ENCODE measurements around the gene ZNF697.

The ZNF697 gene

GRCh38 chr1:119634016-119634415 lies 14.1 kb downstream of the ZNF697 start:
- Histone ChIP-seq H3K4ac (ENCODE audit: low read depth, low read length) (no peak overlapping the region), H3K27me3 (ENCODE audit: insufficient read depth, low read length, poor library complexity) (no peaks in the 10 kb centered on the region), H3K23ac (ENCODE audit: low read length) (no peak overlapping the region), H3K79me2 (ENCODE audit: control insufficient read depth, insufficient read depth, low read length) (peaks cover 72% of the 10 kb centered on the region), H2BK5ac (ENCODE audit: low read length) (no peak overlapping the region), H3K18ac (ENCODE audit: low read length) (no peak overlapping the region), H3K36me3 (ENCODE audit: control insufficient read depth, insufficient read depth, low read length) (no peaks in the 10 kb centered on the region), H4K8ac (ENCODE audit: low read depth, low read length) (no peak overlapping the region), H3K4me3 (ENCODE audit: low read length) (no peak overlapping the region), H3K27ac (ENCODE audit: low read depth, low read length) (no peak overlapping the region), H2BK120ac (ENCODE audit: low read depth, low read length) (no peak overlapping the region), H3K4me2 (ENCODE audit: low read length) (no peak overlapping the region), H4K5ac (ENCODE audit: low read length) (no peak overlapping the region), H2BK15ac (replicated peaks; ENCODE audit: low read depth) (no peak overlapping the region), H2AK5ac (ENCODE audit: low read length) (no peak overlapping the region), H3K4me1 (ENCODE audit: control insufficient read depth, low read depth, low read length) (peaks cover 8% of the 10 kb centered on the region), H3K79me1 (ENCODE audit: low read length) (peaks cover 26% of the 10 kb centered on the region), H3K56ac (ENCODE audit: low read length) (no peak overlapping the region), H3K9ac (ENCODE audit: low read length) (no peak overlapping the region)
- DNase-seq: no peak
- no CpG with 5 or more reads among the region's 3 CpGs for WGBS (ENCODE audit: extremely low coverage, insufficient coverage, low lambda C conversion rate)

- H3K4me1 ChIP-seq (ENCODE audit: control insufficient read depth, low read depth, low read length): peaks cover 7% of the 10 kb centered on the region
- no peaks in the 10 kb centered on the region for H3K27me3 ChIP-seq (ENCODE audit: insufficient read depth, low read length, poor library complexity)
- no peaks in the 10 kb centered on the region for H3K36me3 ChIP-seq (ENCODE audit: control insufficient read depth, insufficient read depth, low read length)
- peaks cover 68% of the 10 kb centered on the region for H3K79me2 ChIP-seq (ENCODE audit: control insufficient read depth, insufficient read depth, low read length)
- H3K4me3 ChIP-seq (ENCODE audit: low read length): no peak overlapping the region
- H2BK5ac ChIP-seq (ENCODE audit: low read length): no peak overlapping the region
- H3K79me1 ChIP-seq (ENCODE audit: low read length): peaks cover 25% of the 10 kb centered on the region
- no peak overlapping the region for H4K8ac ChIP-seq (ENCODE audit: low read depth, low read length)
- H3K27ac ChIP-seq (ENCODE audit: low read depth, low read length): no peak overlapping the region
- peak overlapping the region; percentile 36 for H3K23ac ChIP-seq (ENCODE audit: low read length)
- no peak overlapping the region for H3K56ac ChIP-seq (ENCODE audit: low read length)
- no peak for DNase-seq
- no peak overlapping the region for H3K4ac ChIP-seq (ENCODE audit: low read depth, low read length)
- no peak overlapping the region for H2BK120ac ChIP-seq (ENCODE audit: low read depth, low read length)
- no CpG with 5 or more reads among the region's 2 CpGs for WGBS (ENCODE audit: extremely low coverage, insufficient coverage, low lambda C conversion rate)
- H2AK5ac ChIP-seq (ENCODE audit: low read length): no peak overlapping the region
- H2BK15ac ChIP-seq (replicated peaks; ENCODE audit: low read depth): no peak overlapping the region
- no peak overlapping the region for H3K9ac ChIP-seq (ENCODE audit: low read length)
- no peak overlapping the region for H4K5ac ChIP-seq (ENCODE audit: low read length)
- no peak overlapping the region for H3K18ac ChIP-seq (ENCODE audit: low read length)
- H3K4me2 ChIP-seq (ENCODE audit: low read length): no peak overlapping the region
Measured at GRCh38 chr1:119633575-119633974, 14.5 kb downstream of the ZNF697 start.

- H2BK120ac ChIP-seq (ENCODE audit: low read depth, low read length): no peak overlapping the region
- peaks cover 22% of the 10 kb centered on the region for H3K79me1 ChIP-seq (ENCODE audit: low read length)
- H3K4me2 ChIP-seq (ENCODE audit: low read length): no peak overlapping the region
- H2AK5ac ChIP-seq (ENCODE audit: low read length): no peak overlapping the region
- H3K4ac ChIP-seq (ENCODE audit: low read depth, low read length): no peak overlapping the region
- H3K27me3 ChIP-seq (ENCODE audit: insufficient read depth, low read length, poor library complexity): no peaks in the 10 kb centered on the region
- no peak overlapping the region for H4K5ac ChIP-seq (ENCODE audit: low read length)
- no peak overlapping the region for H3K56ac ChIP-seq (ENCODE audit: low read length)
- H3K23ac ChIP-seq (ENCODE audit: low read length): no peak overlapping the region
- no peak overlapping the region for H3K4me3 ChIP-seq (ENCODE audit: low read length)
- no CpG with 5 or more reads among the region's 4 CpGs for WGBS (ENCODE audit: extremely low coverage, insufficient coverage, low lambda C conversion rate)
- H3K9ac ChIP-seq (ENCODE audit: low read length): no peak overlapping the region
- DNase-seq: no peak
- H3K4me1 ChIP-seq (ENCODE audit: control insufficient read depth, low read depth, low read length): peaks cover 3% of the 10 kb centered on the region
- H3K27ac ChIP-seq (ENCODE audit: low read depth, low read length): no peak overlapping the region
- no peak overlapping the region for H3K18ac ChIP-seq (ENCODE audit: low read length)
- peaks cover 68% of the 10 kb centered on the region for H3K79me2 ChIP-seq (ENCODE audit: control insufficient read depth, insufficient read depth, low read length)
- H3K36me3 ChIP-seq (ENCODE audit: control insufficient read depth, insufficient read depth, low read length): no peaks in the 10 kb centered on the region
- no peak overlapping the region for H2BK5ac ChIP-seq (ENCODE audit: low read length)
- H2BK15ac ChIP-seq (replicated peaks; ENCODE audit: low read depth): no peak overlapping the region
- no peak overlapping the region for H4K8ac ChIP-seq (ENCODE audit: low read depth, low read length)
Measured at GRCh38 chr1:119632841-119633240, 15.2 kb downstream of the ZNF697 start.

- Histone ChIP-seq H2BK120ac (ENCODE audit: low read depth, low read length) (no peak overlapping the region), H3K36me3 (ENCODE audit: control insufficient read depth, insufficient read depth, low read length) (no peaks in the 10 kb centered on the region), H4K5ac (ENCODE audit: low read length) (no peak overlapping the region), H3K4me2 (ENCODE audit: low read length) (no peak overlapping the region), H3K4ac (ENCODE audit: low read depth, low read length) (no peak overlapping the region), H2AK5ac (ENCODE audit: low read length) (no peak overlapping the region), H2BK15ac (replicated peaks; ENCODE audit: low read depth) (no peak overlapping the region), H3K23ac (ENCODE audit: low read length) (no peak overlapping the region), H3K79me1 (ENCODE audit: low read length) (peaks cover 22% of the 10 kb centered on the region), H3K9ac (ENCODE audit: low read length) (no peak overlapping the region), H3K27ac (ENCODE audit: low read depth, low read length) (no peak overlapping the region), H3K4me1 (ENCODE audit: control insufficient read depth, low read depth, low read length) (peaks cover 3% of the 10 kb centered on the region), H4K8ac (ENCODE audit: low read depth, low read length) (no peak overlapping the region), H3K27me3 (ENCODE audit: insufficient read depth, low read length, poor library complexity) (no peaks in the 10 kb centered on the region), H3K4me3 (ENCODE audit: low read length) (no peak overlapping the region), H2BK5ac (ENCODE audit: low read length) (no peak overlapping the region), H3K18ac (ENCODE audit: low read length) (no peak overlapping the region), H3K79me2 (ENCODE audit: control insufficient read depth, insufficient read depth, low read length) (peaks cover 64% of the 10 kb centered on the region), H3K56ac (ENCODE audit: low read length) (no peak overlapping the region)
- no peak for DNase-seq
- no CpG with 5 or more reads among the region's 5 CpGs for WGBS (ENCODE audit: extremely low coverage, insufficient coverage, low lambda C conversion rate)
Measured at GRCh38 chr1:119632103-119632490, 16.0 kb downstream of the ZNF697 start.

- no peak overlapping the region for H4K8ac ChIP-seq (ENCODE audit: low read depth, low read length)
- H2AK5ac ChIP-seq (ENCODE audit: low read length): no peak overlapping the region
- H3K27ac ChIP-seq (ENCODE audit: low read depth, low read length): no peak overlapping the region
- H3K4me2 ChIP-seq (ENCODE audit: low read length): peak overlapping the region; percentile 23
- H3K79me2 ChIP-seq (ENCODE audit: control insufficient read depth, insufficient read depth, low read length): peaks cover 61% of the 10 kb centered on the region
- H3K18ac ChIP-seq (ENCODE audit: low read length): peak overlapping the region; percentile 29
- H3K9ac ChIP-seq (ENCODE audit: low read length): peak overlapping the region; percentile 17
- peaks cover 22% of the 10 kb centered on the region for H3K79me1 ChIP-seq (ENCODE audit: low read length)
- no CpG with 5 or more reads among the region's 37 CpGs for WGBS (ENCODE audit: extremely low coverage, insufficient coverage, low lambda C conversion rate)
- DNase-seq: peak; percentile 62
- peaks cover 3% of the 10 kb centered on the region for H3K4me1 ChIP-seq (ENCODE audit: control insufficient read depth, low read depth, low read length)
- H2BK5ac ChIP-seq (ENCODE audit: low read length): no peak overlapping the region
- H3K23ac ChIP-seq (ENCODE audit: low read length): no peak overlapping the region
- H3K4ac ChIP-seq (ENCODE audit: low read depth, low read length): no peak overlapping the region
- no peak overlapping the region for H2BK15ac ChIP-seq (replicated peaks; ENCODE audit: low read depth)
- H3K27me3 ChIP-seq (ENCODE audit: insufficient read depth, low read length, poor library complexity): no peaks in the 10 kb centered on the region
- no peaks in the 10 kb centered on the region for H3K36me3 ChIP-seq (ENCODE audit: control insufficient read depth, insufficient read depth, low read length)
- no peak overlapping the region for H4K5ac ChIP-seq (ENCODE audit: low read length)
- peak overlapping the region; percentile 27 for H3K56ac ChIP-seq (ENCODE audit: low read length)
- H2BK120ac ChIP-seq (ENCODE audit: low read depth, low read length): no peak overlapping the region
- no peak overlapping the region for H3K4me3 ChIP-seq (ENCODE audit: low read length)
Measured at GRCh38 chr1:119631433-119632102, 16.5 kb downstream of the ZNF697 start.

- Histone ChIP-seq H3K27ac (ENCODE audit: low read depth, low read length) (no peak overlapping the region), H3K4me1 (ENCODE audit: control insufficient read depth, low read depth, low read length) (peaks cover 3% of the 10 kb centered on the region), H3K23ac (ENCODE audit: low read length) (no peak overlapping the region), H3K79me1 (ENCODE audit: low read length) (peaks cover 20% of the 10 kb centered on the region), H3K4me3 (ENCODE audit: low read length) (no peak overlapping the region), H3K36me3 (ENCODE audit: control insufficient read depth, insufficient read depth, low read length) (no peaks in the 10 kb centered on the region), H4K5ac (ENCODE audit: low read length) (no peak overlapping the region), H2BK120ac (ENCODE audit: low read depth, low read length) (no peak overlapping the region), H3K56ac (ENCODE audit: low read length) (peak overlapping the region; percentile 2), H3K79me2 (ENCODE audit: control insufficient read depth, insufficient read depth, low read length) (peaks cover 57% of the 10 kb centered on the region), H3K9ac (ENCODE audit: low read length) (no peak overlapping the region), H3K4me2 (ENCODE audit: low read length) (no peak overlapping the region), H3K4ac (ENCODE audit: low read depth, low read length) (no peak overlapping the region), H2BK15ac (replicated peaks; ENCODE audit: low read depth) (no peak overlapping the region), H2AK5ac (ENCODE audit: low read length) (no peak overlapping the region), H4K8ac (ENCODE audit: low read depth, low read length) (no peak overlapping the region), H3K27me3 (ENCODE audit: insufficient read depth, low read length, poor library complexity) (no peaks in the 10 kb centered on the region), H3K18ac (ENCODE audit: low read length) (no peak overlapping the region), H2BK5ac (ENCODE audit: low read length) (no peak overlapping the region)
- DNase-seq: no peak
- no CpG with 5 or more reads among the region's 17 CpGs for WGBS (ENCODE audit: extremely low coverage, insufficient coverage, low lambda C conversion rate)
Measured at GRCh38 chr1:119631086-119631432, 17.0 kb downstream of the ZNF697 start.
